Loucy (cell line): Measurements from ENCODE around the gene GPR84.

Source experiments
- EZH2phosphoT487 ChIP-seq: fragments of 200-600 bp; IDR thresholded peaks from 2 replicates; pipeline ENCODE4 v1.6.1; 2018; ENCODE audit warnings: antibody characterized with exemption, mild to moderate bottlenecking, moderate library complexity, borderline replicate concordance
- TF ChIP-seq, protein P1 (sequence below): fragments of 200-600 bp; sonication (generic); conservative IDR thresholded peaks from 2 replicates; pipeline ENCODE4 v1.5.1; 2014; ENCODE audit warnings: mild to moderate bottlenecking, antibody characterized with exemption, low read length

DNA sequence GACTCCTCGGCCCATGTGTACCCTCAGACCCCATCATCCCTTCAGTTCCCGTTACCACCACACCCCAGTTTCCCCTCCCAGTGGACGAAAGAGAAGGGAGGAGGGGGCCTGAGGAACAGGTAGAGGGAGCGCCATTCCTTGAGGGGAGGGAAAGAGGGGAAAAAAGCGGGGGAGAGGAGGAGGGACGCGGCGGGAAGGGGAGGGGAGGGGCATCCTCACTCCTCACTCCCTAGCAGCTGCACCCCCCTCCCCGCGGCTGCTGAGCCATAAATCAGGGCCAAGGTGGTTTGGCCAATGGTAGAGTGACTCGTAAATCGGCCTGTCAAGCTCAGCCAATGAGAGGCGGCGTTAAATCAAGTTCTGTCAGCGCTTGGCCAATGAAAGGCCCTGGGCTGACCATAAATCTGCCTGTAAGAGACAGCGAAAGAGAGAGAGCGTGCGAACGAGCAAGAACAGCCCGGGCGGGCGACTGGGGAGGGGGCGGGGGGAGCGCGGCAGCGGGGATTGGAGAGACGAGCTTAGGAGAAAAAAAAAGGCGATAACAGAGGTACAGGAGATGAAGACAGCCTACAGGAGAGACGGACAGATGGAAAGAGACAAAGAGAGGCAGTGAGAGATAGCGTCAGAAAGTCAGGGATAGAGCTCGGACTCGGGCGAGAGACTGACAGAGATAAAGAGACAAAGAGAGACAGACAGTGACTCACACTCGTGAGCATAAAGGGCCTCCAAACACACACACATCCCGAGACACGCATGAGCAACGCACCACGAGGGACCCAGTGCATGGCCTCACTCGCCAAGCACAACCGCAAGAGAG lies 5.1 kb downstream of the GPR84 start:
- TF ChIP-seq, protein P1, sequence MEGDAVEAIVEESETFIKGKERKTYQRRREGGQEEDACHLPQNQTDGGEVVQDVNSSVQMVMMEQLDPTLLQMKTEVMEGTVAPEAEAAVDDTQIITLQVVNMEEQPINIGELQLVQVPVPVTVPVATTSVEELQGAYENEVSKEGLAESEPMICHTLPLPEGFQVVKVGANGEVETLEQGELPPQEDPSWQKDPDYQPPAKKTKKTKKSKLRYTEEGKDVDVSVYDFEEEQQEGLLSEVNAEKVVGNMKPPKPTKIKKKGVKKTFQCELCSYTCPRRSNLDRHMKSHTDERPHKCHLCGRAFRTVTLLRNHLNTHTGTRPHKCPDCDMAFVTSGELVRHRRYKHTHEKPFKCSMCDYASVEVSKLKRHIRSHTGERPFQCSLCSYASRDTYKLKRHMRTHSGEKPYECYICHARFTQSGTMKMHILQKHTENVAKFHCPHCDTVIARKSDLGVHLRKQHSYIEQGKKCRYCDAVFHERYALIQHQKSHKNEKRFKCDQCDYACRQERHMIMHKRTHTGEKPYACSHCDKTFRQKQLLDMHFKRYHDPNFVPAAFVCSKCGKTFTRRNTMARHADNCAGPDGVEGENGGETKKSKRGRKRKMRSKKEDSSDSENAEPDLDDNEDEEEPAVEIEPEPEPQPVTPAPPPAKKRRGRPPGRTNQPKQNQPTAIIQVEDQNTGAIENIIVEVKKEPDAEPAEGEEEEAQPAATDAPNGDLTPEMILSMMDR: no peak
- TF ChIP-seq EZH2phosphoT487: no peak
